CD4-positive, alpha-beta T cell treated with Interleukin-2 at 100 ng/mL for 4 hours (primary cell): ENCODE measurements around the gene TMEFF1.

Experiments used
- DNase-seq: peaks from one replicate; pipeline ENCODE4 v3.0.0-alpha.2; 2020; ENCODE audit warnings: low spot score

The TMEFF1 gene

GRCh38 chr9:100605405-100605804 is 132.5 kb downstream of the TMEFF1 start:
- no peak for DNase-seq

- DNase-seq: no peak
Measured at GRCh38 chr9:100619194-100619593, 146.2 kb downstream of the TMEFF1 start.

DNA sequence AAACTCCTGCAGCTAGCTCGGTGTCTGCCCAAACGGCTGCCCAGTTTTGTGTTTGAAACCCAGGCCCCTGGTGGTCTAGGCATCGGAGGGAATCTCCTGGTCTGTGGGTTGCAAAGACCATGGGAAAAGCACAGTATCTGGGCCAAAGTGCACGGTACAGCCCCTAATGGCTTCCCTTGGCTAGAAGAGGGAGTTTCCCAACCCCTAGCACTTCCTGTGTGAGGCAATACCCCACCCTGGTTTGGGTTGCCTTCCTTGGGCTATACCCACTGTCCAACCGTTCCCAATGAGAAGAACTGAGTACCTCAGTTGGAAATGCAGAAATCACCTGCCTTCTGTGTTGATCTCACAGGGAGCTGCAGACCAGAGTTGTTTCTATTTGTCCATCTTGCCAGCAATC is 146.7 kb downstream of the TMEFF1 start:
- no peak for DNase-seq

GRCh38 chr9:100623969-100624368 is 151.0 kb downstream of the TMEFF1 start:
- DNase-seq: no peak

DNA sequence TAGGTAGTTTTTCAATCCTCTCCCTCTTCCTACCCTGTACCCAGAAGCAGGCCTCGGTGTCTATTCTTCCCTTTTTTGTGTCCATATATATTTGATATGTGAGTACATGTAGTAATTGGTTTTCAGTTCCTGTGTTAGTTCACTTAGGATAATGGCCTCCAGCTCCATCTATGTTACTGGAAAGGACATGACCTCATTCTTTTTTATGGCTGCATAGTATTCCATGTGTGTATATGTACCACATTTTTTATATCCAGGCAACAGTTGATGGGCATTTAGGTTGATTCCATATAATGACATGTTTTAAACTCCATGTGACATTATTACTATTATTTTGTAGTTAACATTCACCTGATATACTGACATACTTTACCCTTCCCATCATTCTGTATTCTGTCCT is 154.0 kb downstream of the TMEFF1 start:
- DNase-seq: no peak
